HepG2 (cell line): Measurements from ENCODE around the gene NISCH. TPM values are rescaled to one million over a fixed set of nuclear protein-coding genes. Genes with fewer than 3 reads are reported as not detected.

Experiments
- ATAC-seq: fragments of 200-7000 bp; cut with Tn5 transposase; 3 replicates; pipeline ENCODE4 v1.9.1; 2020; ENCODE audit warnings: mild to moderate bottlenecking, moderate library complexity
- BruUV-seq: library from RNA; stranded (reverse); fragments of 400-500 nt; replicated peaks from 2 replicates; lab custom pipeline; 2021; lab: Mats Ljungman, UMichigan
- CTCF ChIA-PET: fragments of 300-600 bp; formaldehyde crosslinking; extraction: SDS; loops from one replicate; lab custom pipeline; 2021; ENCODE audit warnings: low total read pairs, inconsistent platforms, low intra/inter-chr PET ratio; lab: Yijun Ruan, JAX
- POLR2A ChIA-PET: fragments of 350-600 bp; sonication (Branson Sonifier 250); formaldehyde crosslinking; loops from one replicate; lab custom pipeline; 2020; ENCODE audit warnings: antibody characterized with exemption, inconsistent platforms; lab: Yijun Ruan, JAX
- DNase-seq: peaks from one replicate; pipeline ENCODE4 v3.0.0-alpha.2; 2015; ENCODE audit warnings: low spot score
- FAIRE-seq: peaks from 3 replicates; lab custom pipeline; 2011; peaks lifted over from hg19 to GRCh38; lab: Jason Lieb, UNC
- H2AFZ ChIP-seq: one replicate; pipeline ENCODE4 v1.6.1; 2011; ENCODE audit warnings: low read length, inconsistent platforms
- H3K27ac ChIP-seq: fragments of 300-600 bp; 3 replicates; pipeline ENCODE4 v1.8.0; 2011; ENCODE audit warnings: mixed run types, mild to moderate bottlenecking, mixed read lengths, low read length, inconsistent platforms; ENCODE audit not compliant: insufficient read depth; ENCODE audit errors: extremely low read length
- H3K27me3 ChIP-seq, 2 experiments: fragments of 200-600 bp in 1 of 2; 2 replicates in 1 of 2; 3 replicates in 1 of 2; pipeline versions ENCODE4 v1.6.0 to v1.8.0; 2011; ENCODE audit warnings: low read length in 2 of 2, mild to moderate bottlenecking in 2 of 2, moderate library complexity in 2 of 2, inconsistent platforms in 1 of 2; ENCODE audit not compliant: insufficient read depth in 2 of 2, control insufficient read depth in 1 of 2
- H3K36me3 ChIP-seq, 2 experiments: fragments of 200-600 bp in 1 of 2; replicated peaks in 1 of 2; 2 replicates in 1 of 2; 3 replicates in 1 of 2; pipeline versions ENCODE4 v1.5.1 to v1.8.0; 2011; ENCODE audit warnings: low read length in 2 of 2, inconsistent platforms in 1 of 2; ENCODE audit not compliant: insufficient read depth in 2 of 2, control insufficient read depth in 1 of 2
- H3K4me1 ChIP-seq: 2 replicates; pipeline ENCODE4 v1.5.1; 2012; ENCODE audit warnings: low read length, inconsistent platforms; ENCODE audit not compliant: insufficient read depth
- H3K4me2 ChIP-seq: 2 replicates; pipeline ENCODE4 v1.6.0; 2011; ENCODE audit warnings: low read depth, low read length, inconsistent platforms
- H3K4me3 ChIP-seq, 3 experiments: fragments of 200-600 bp in 1 of 3; sonication (generic), shearing (Covaris generic) in 1 of 3; replicated peaks in 1 of 3; 2 replicates each; pipeline ENCODE4 v1.5.1; 2011 to 2016; ENCODE audit warnings: low read length in 3 of 3, inconsistent platforms in 2 of 3, low read depth in 2 of 3, mild to moderate bottlenecking in 2 of 3, control low read depth in 1 of 3, mixed read lengths in 1 of 3; ENCODE audit not compliant: insufficient read depth in 1 of 3
- H3K79me2 ChIP-seq: one replicate; pipeline ENCODE4 v1.6.1; 2011; ENCODE audit warnings: low read length, inconsistent platforms; ENCODE audit not compliant: insufficient read depth
- H3K9ac ChIP-seq: 2 replicates; pipeline ENCODE4 v1.6.0; 2011; ENCODE audit warnings: mild to moderate bottlenecking, low read depth, low read length, inconsistent platforms; ENCODE audit not compliant: insufficient read depth
- H3K9me3 ChIP-seq: 2 replicates; pipeline ENCODE4 v1.5.1; 2012; ENCODE audit warnings: mild to moderate bottlenecking, low read length
- H4K20me1 ChIP-seq: 2 replicates; pipeline ENCODE4 v1.6.0; 2011; ENCODE audit warnings: inconsistent platforms, mild to moderate bottlenecking, low read length, moderate library complexity; ENCODE audit not compliant: insufficient read depth
- TP53 ChIP-seq: sonication (generic); formaldehyde crosslinking; conservative IDR thresholded peaks from 2 replicates; pipeline ENCODE4 v1.4.0; 2020; ENCODE audit warnings: missing genetic modification reagents
- ZNF850 ChIP-seq: sonication (generic); formaldehyde crosslinking; conservative IDR thresholded peaks from 2 replicates; pipeline ENCODE4 v1.9.0; 2021; ENCODE audit warnings: mild to moderate bottlenecking, missing genetic modification reagents
- WGBS: methylation state at CpG from one replicate; pipeline ENCODE4 v1.1.6; 2017; ENCODE audit warnings: low lambda C conversion rate; 5-methylcytosine and 5-hydroxymethylcytosine counted together
- in situ Hi-C: cut with HindIII; loops from 2 replicates; pipeline ENCODE4 v1.10.0; 2017; ENCODE audit warnings: low pct_unique_long_range_greater_than_20kb; ENCODE audit not compliant: extremely low pct_ligation_motif_present
- intact Hi-C: fragments of 100-400 bp; cut with micrococcal nuclease; formaldehyde crosslinking; loops from one replicate; pipeline ENCODE4 v1.10.0; 2022; ENCODE audit not compliant: unreplicated experiment
- polyA plus RNA-seq, 8 experiments: library from polyadenylated mRNA; depleted of rRNA in 3 of 8; stranded (reverse) in 7 of 8; unstranded in 1 of 8; fragments of >200 nt; fragmentation: Illumina TruSeq in 4 of 8; extraction: Trizol in 4 of 8; gene quantifications; 2 replicates each; pipeline versions ENCODE4 v1.2.1 to v1.2.3, GENCODE V29; 2011 to 2016; ENCODE audit warnings: low read depth in 4 of 8, missing spikeins in 1 of 8, mixed read lengths in 1 of 8; ENCODE audit not compliant: insufficient read depth in 1 of 8
- total RNA-seq, 5 experiments: library from RNA; depleted of rRNA; stranded (reverse); fragments of >200 nt; fragmentation: Illumina TruSeq; extraction: Trizol; gene quantifications; 2 replicates each; pipeline ENCODE4 v1.2.3, GENCODE V29; 2016; ENCODE audit warnings: low read depth in 1 of 5
- TF ChIP-seq, protein P1 (sequence below): sonication (generic); formaldehyde crosslinking; IDR thresholded peaks from 2 replicates; pipeline ENCODE4 v1.5.1; 2020; ENCODE audit warnings: mild to moderate bottlenecking, missing genetic modification reagents, moderate library complexity

The NISCH gene
- total and polyA plus RNA-seq, 2 of the 13 experiments (the other 11 are each of a cell fraction or from before 2014, with no cell fraction given), result 27.0 to 47.6 TPM

DNA sequence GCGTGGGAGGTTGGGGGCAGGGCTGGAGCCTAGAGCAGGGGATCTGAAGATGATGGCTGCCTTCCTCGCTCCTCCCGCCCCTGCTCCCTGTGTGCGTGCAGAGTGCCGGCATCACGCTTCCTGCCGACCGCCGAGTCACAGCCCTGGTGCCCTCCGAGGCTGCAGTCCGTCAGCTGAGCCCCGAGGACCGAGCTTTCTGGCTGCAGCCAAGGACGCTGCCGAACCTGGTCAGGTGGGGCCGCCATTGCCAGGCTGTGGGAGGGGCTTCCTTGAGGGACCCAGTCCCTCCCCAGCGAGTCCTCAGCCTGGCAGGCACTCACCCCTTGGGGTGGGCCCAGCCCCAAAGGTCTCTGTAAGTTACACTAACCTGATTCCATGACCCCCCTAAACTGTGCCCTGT lies 57.3 kb downstream of the NISCH start (continued):
- no peak for TF ChIP-seq ZNF850
- TF ChIP-seq, protein P1, sequence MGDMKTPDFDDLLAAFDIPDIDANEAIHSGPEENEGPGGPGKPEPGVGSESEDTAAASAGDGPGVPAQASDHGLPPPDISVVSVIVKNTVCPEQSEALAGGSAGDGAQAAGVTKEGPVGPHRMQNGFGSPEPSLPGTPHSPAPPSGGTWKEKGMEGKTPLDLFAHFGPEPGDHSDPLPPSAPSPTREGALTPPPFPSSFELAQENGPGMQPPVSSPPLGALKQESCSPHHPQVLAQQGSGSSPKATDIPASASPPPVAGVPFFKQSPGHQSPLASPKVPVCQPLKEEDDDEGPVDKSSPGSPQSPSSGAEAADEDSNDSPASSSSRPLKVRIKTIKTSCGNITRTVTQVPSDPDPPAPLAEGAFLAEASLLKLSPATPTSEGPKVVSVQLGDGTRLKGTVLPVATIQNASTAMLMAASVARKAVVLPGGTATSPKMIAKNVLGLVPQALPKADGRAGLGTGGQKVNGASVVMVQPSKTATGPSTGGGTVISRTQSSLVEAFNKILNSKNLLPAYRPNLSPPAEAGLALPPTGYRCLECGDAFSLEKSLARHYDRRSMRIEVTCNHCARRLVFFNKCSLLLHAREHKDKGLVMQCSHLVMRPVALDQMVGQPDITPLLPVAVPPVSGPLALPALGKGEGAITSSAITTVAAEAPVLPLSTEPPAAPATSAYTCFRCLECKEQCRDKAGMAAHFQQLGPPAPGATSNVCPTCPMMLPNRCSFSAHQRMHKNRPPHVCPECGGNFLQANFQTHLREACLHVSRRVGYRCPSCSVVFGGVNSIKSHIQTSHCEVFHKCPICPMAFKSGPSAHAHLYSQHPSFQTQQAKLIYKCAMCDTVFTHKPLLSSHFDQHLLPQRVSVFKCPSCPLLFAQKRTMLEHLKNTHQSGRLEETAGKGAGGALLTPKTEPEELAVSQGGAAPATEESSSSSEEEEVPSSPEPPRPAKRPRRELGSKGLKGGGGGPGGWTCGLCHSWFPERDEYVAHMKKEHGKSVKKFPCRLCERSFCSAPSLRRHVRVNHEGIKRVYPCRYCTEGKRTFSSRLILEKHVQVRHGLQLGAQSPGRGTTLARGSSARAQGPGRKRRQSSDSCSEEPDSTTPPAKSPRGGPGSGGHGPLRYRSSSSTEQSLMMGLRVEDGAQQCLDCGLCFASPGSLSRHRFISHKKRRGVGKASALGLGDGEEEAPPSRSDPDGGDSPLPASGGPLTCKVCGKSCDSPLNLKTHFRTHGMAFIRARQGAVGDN, result no peak

DNA sequence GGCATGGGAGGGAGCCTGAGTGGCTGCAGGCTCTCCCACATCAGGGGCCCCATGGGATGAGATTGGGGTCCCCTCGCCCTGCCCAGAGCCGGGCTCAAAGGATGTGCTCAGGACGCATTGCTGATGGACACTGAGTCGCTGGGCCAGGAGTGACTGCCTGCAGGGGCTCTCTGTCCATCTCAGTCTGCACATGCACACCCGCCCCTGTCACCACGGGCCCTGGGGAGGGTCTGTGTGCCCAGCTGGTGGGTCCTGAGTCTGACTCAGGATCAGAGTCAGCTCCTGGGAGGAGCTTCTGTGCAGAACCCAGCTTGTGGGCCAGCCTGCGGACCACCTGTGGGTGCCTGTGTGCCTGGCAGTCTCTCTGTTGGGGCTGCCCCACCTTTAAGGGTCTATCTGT lies 57.9 kb downstream of the NISCH start:
- Histone ChIP-seq H3K79me2 (no peaks in the 10 kb centered on the region), H3K4me1 (peaks cover 23% of the 10 kb centered on the region), H3K27me3 (peaks cover 27 to 89% of the 10 kb centered on the region in 2 experiments), H3K36me3 (no peaks in the 10 kb centered on the region), H3K27ac (no peak overlapping the region), H3K9ac (no peak overlapping the region), H3K9me3 (no peaks in the 10 kb centered on the region), H3K4me2 (no peak overlapping the region), H2AFZ (no peak overlapping the region), H3K4me3 (no peak overlapping the region), H4K20me1 (no peaks in the 10 kb centered on the region)
- ATAC-seq (no peak), FAIRE-seq (no peak), DNase-seq (no peak)
- no CpG with 5 or more reads among the region's 7 CpGs for WGBS
- BruUV-seq, result no TSS peak
- ChIA-PET CTCF (no interaction called here), POLR2A (no interaction called here)
- TF ChIP-seq TP53 (CRISPR knock-in tag), result no peak
- in situ Hi-C loops (no loop called here), intact Hi-C loops (no loop called here)
